HG03432 (cell line): ENCODE measurements around the gene TSKU.
"Not testable (repeated sequence)": the region's sequence is repeated elsewhere in the genome, so short reads cannot be mapped to it uniquely, and the experiment has no call there.

Experiments
- ATAC-seq: cut with Tn5 transposase; IDR thresholded peaks from one replicate; pipeline ENCODE4 v1.9.1; 2021; ENCODE audit warnings: mild to moderate bottlenecking, moderate library complexity; ENCODE audit not compliant: unreplicated experiment

Gene TSKU

GRCh38 chr11:76783294-76783895, at the start of gene TSKU:
Gene TSKU (plus strand): TSS chr11:76783356. CDS start chr11:76795617, 12,261 bp downstream.
- peak; percentile 27 for ATAC-seq

GRCh38 chr11:76733906-76734305, 49.2 kb upstream of the TSKU start:
- ATAC-seq = not testable (repeated sequence)

GRCh38 chr11:76734456-76735420, 48.4 kb upstream of the TSKU start:
- no peak for ATAC-seq

GRCh38 chr11:76735841-76736240, 47.3 kb upstream of the TSKU start:
- no peak for ATAC-seq

- no peak for ATAC-seq
These were observed 46.9 kb upstream of the TSKU start for GRCh38 chr11:76736266-76736665.

GRCh38 chr11:76736773-76737495, 46.2 kb upstream of the TSKU start:
- ATAC-seq = no peak

GRCh38 chr11:76738618-76739240, 44.4 kb upstream of the TSKU start:
- no peak for ATAC-seq

GRCh38 chr11:76739798-76740197, 43.4 kb upstream of the TSKU start:
- no peak for ATAC-seq

GRCh38 chr11:76740772-76741171, 42.4 kb upstream of the TSKU start:
- no peak for ATAC-seq

GRCh38 chr11:76742902-76743301, 40.3 kb upstream of the TSKU start:
- ATAC-seq = no peak

- no peak for ATAC-seq
These were observed 38.7 kb upstream of the TSKU start for GRCh38 chr11:76744186-76745043.

GRCh38 chr11:76745044-76745376, 38.1 kb upstream of the TSKU start:
- ATAC-seq = no peak

- ATAC-seq = no peak
These were observed 37.5 kb upstream of the TSKU start for GRCh38 chr11:76745561-76746207.

GRCh38 chr11:76747153-76747914, 35.8 kb upstream of the TSKU start:
- no peak for ATAC-seq

GRCh38 chr11:76747915-76748860, 35.0 kb upstream of the TSKU start:
- ATAC-seq = no peak

GRCh38 chr11:76748948-76749347, 34.2 kb upstream of the TSKU start:
- ATAC-seq = no peak

GRCh38 chr11:76750067-76750466, 33.1 kb upstream of the TSKU start:
- ATAC-seq = no peak

GRCh38 chr11:76750746-76751145, 32.4 kb upstream of the TSKU start:
- no peak for ATAC-seq
